A673 (cell line): Measurements from ENCODE around the gene NAXD.

ENCODE experiments used
- CTCF ChIP-seq: fragments of 300-800, 200-600 bp; sonication (generic); conservative IDR thresholded peaks from 2 replicates; pipeline ENCODE4 v1.5.1; 2017; ENCODE audit warnings: low read depth, mild to moderate bottlenecking, antibody characterized with exemption, low read length, moderate library complexity, mixed read lengths
- EZH2 ChIP-seq: fragments of 200-600 bp; sonication (generic); IDR thresholded peaks from 2 replicates; pipeline ENCODE4 v1.6.1; 2017; ENCODE audit warnings: borderline replicate concordance, low read depth, mild to moderate bottlenecking, mixed read lengths, antibody characterized with exemption, low read length; ENCODE audit not compliant: poor library complexity, severe bottlenecking

- TF ChIP-seq CTCF (no peak), EZH2 (no peak)
Measured at GRCh38 chr13:110634558-110634957, 19.2 kb downstream of the NAXD start.
